GM10248 (cell line): Measurements from ENCODE around the gene RRAS2.
A peak's percentile ranks its signal among the peaks of the same experiment; 100 is the strongest.
"Not testable (repeated sequence)": the region's sequence is repeated elsewhere in the genome, so short reads cannot be mapped to it uniquely, and the experiment has no call there.

Experiments
- CTCF ChIA-PET: fragments of 300-600 bp; sonication (Branson Sonifier 250); formaldehyde crosslinking; extraction: SDS; loops from one replicate; lab custom pipeline; 2021; ENCODE audit warnings: antibody characterized with exemption; lab: Yijun Ruan, JAX
- POLR2A ChIA-PET: fragments of 350-650 bp; sonication (Branson Sonifier 250); formaldehyde crosslinking; extraction: SDS; loops from one replicate; lab custom pipeline; 2020; ENCODE audit warnings: antibody characterized with exemption; lab: Yijun Ruan, JAX
- DNase-seq: peaks from one replicate; pipeline ENCODE4 v3.0.0; 2012; ENCODE audit errors: extremely low spot score
- CTCF ChIP-seq: IDR thresholded peaks from 2 replicates; pipeline ENCODE4 v1.5.1; 2012; ENCODE audit warnings: mild to moderate bottlenecking, low read depth; ENCODE audit errors: extremely low read depth, missing control alignments, control extremely low read depth

RRAS2 gene

GRCh38 chr11:14300661-14301304 lies 58.2 kb downstream of the RRAS2 start:
- peak; percentile 41 for DNase-seq
- peak; percentile 70 for TF ChIP-seq CTCF
- POLR2A ChIA-PET, result interaction anchor here (0.5 kb wide), 1 partner anchor 57 kb away, joined by 4 read pairs; no protein-coding TSS in a partner anchor
- CTCF ChIA-PET, result interaction anchor here (0.6 to 6.6 kb wide), 35 partner anchors 8 to 606 kb away, joined by 3 to 109 read pairs (median 4); partner anchors contain the start of gene COPB1

GRCh38 chr11:14299921-14300320 lies 59.1 kb downstream of the RRAS2 start:
- CTCF ChIA-PET, result interaction anchor here (0.7 to 6.6 kb wide), 25 partner anchors 8 to 605 kb away, joined by 3 to 109 read pairs (median 6); partner anchors contain the start of gene COPB1
- TF ChIP-seq CTCF, result no peak
- POLR2A ChIA-PET, result no interaction called here
- no peak for DNase-seq

- ChIA-PET CTCF (interaction anchor here (1.4 to 3.1 kb wide), 2 partner anchors 11 to 128 kb away, joined by 3 to 17 read pairs; no protein-coding TSS in a partner anchor), POLR2A (no interaction called here)
- no peak for TF ChIP-seq CTCF
- no peak for DNase-seq
Measured at GRCh38 chr11:14290422-14290821, 68.6 kb downstream of the RRAS2 start.

- no peak for TF ChIP-seq CTCF
- CTCF ChIA-PET, result interaction anchor here (1.6 to 3.1 kb wide), 2 partner anchors 13 to 20 kb away, joined by 4 to 17 read pairs; no protein-coding TSS in a partner anchor
- POLR2A ChIA-PET, result no interaction called here
- no peak for DNase-seq
Measured at GRCh38 chr11:14288189-14288935, 70.6 kb downstream of the RRAS2 start.

GRCh38 chr11:14278869-14279268 lies 80.1 kb downstream of the RRAS2 start:
- CTCF ChIA-PET, DNase-seq, POLR2A ChIA-PET: not testable (repeated sequence)

GRCh38 chr11:14275076-14275475 lies 83.9 kb downstream of the RRAS2 start:
- no peak for DNase-seq
- TF ChIP-seq CTCF, result no peak
- ChIA-PET CTCF (interaction anchor here (0.8 kb wide), 1 partner anchor 33 kb away, joined by 3 read pairs; no protein-coding TSS in a partner anchor), POLR2A (no interaction called here)

GRCh38 chr11:14273895-14274294 lies 85.1 kb downstream of the RRAS2 start:
- ChIA-PET POLR2A (no interaction called here), CTCF (interaction anchor here (1.0 kb wide), 1 partner anchor 10 kb away, joined by 3 read pairs; no protein-coding TSS in a partner anchor)
- no peak for DNase-seq
- no peak for TF ChIP-seq CTCF
